Right atrium auricular region (tissue), 2 donors: ENCODE data around the gene ULK4. TPM values are rescaled to one million over a fixed set of nuclear protein-coding genes. Genes with fewer than 3 reads are reported as not detected.

Experiments used
- DNase-seq: peaks from one replicate; pipeline ENCODE4 v3.0.0-alpha.2; 2019; ENCODE audit warnings: low spot score
- H3K27ac ChIP-seq, 2 donors: fragments of 200-600 bp; sonication (generic); 1 replicate in 1 of 2; 2 replicates in 1 of 2; pipeline ENCODE4 v1.5.1; 2016 to 2019
- H3K27me3 ChIP-seq, 2 donors: fragments of 200-600 bp; sonication (generic); one replicate each; pipeline versions ENCODE4 v1.5.1 to v1.6.0; 2017 to 2019
- H3K36me3 ChIP-seq: fragments of 200-600 bp; sonication (generic); one replicate; pipeline ENCODE4 v1.5.1; 2016
- H3K4me1 ChIP-seq, 2 donors: fragments of 200-600 bp; sonication (generic); one replicate each; pipeline versions ENCODE4 v1.5.1 to v1.6.0; 2017 to 2019
- H3K4me3 ChIP-seq, 2 donors: fragments of 200-600 bp; sonication (generic); 1 replicate in 1 of 2; 2 replicates in 1 of 2; pipeline ENCODE4 v1.5.1; 2017 to 2019; ENCODE audit warnings: mild to moderate bottlenecking in 1 of 2, moderate library complexity in 1 of 2
- H3K9me3 ChIP-seq, 2 donors: fragments of 200-600 bp; sonication (generic); one replicate each; pipeline ENCODE4 v1.5.1; 2019
- total RNA-seq, 2 donors: library from RNA; depleted of rRNA; stranded (reverse); fragments of >200 nt; gene quantifications; one replicate each; pipeline ENCODE4 v1.1.0, GENCODE V29; 2016
- TF ChIP-seq, protein P1 (sequence below), 2 donors: fragments of 200-600 bp; sonication (generic); IDR thresholded peaks; one replicate each; pipeline ENCODE4 v1.5.1; 2019; ENCODE audit warnings: antibody characterized with exemption in 2 of 2

Gene ULK4
- total RNA-seq, 2 donors from 2014 or later, result 7.1 to 10.1 TPM

DNA sequence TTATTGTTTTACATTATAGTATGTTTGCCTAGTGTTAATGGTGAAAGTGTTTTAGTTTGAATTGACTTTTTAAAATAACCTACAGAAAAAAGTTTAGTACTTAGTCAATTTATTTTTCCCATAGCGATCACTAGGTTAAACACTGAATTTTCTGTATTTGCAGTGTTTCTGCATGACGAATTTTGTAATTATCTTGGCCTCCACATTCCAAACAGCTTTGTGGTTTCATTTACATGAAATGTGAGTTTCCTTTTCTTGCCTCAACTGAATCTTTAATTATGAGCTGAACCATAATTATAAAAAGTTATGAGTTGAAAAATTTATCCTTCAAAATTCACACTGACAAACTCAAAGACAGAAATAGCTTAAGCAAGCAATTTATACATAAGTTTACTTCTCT, 527.1 kb downstream of the ULK4 start:
- no peaks in the 10 kb centered on the region for H3K27me3 ChIP-seq
- H3K9me3 ChIP-seq, result no peaks in the 10 kb centered on the region
- no peak overlapping the region for H3K4me3 ChIP-seq
- no peaks in the 10 kb centered on the region for H3K4me1 ChIP-seq
- TF ChIP-seq, protein P1, sequence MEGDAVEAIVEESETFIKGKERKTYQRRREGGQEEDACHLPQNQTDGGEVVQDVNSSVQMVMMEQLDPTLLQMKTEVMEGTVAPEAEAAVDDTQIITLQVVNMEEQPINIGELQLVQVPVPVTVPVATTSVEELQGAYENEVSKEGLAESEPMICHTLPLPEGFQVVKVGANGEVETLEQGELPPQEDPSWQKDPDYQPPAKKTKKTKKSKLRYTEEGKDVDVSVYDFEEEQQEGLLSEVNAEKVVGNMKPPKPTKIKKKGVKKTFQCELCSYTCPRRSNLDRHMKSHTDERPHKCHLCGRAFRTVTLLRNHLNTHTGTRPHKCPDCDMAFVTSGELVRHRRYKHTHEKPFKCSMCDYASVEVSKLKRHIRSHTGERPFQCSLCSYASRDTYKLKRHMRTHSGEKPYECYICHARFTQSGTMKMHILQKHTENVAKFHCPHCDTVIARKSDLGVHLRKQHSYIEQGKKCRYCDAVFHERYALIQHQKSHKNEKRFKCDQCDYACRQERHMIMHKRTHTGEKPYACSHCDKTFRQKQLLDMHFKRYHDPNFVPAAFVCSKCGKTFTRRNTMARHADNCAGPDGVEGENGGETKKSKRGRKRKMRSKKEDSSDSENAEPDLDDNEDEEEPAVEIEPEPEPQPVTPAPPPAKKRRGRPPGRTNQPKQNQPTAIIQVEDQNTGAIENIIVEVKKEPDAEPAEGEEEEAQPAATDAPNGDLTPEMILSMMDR (IDR thresholded peaks at IDR 0.05), result no peak
- no peak overlapping the region for H3K27ac ChIP-seq
- no peak for DNase-seq
- no peaks in the 10 kb centered on the region for H3K36me3 ChIP-seq

DNA sequence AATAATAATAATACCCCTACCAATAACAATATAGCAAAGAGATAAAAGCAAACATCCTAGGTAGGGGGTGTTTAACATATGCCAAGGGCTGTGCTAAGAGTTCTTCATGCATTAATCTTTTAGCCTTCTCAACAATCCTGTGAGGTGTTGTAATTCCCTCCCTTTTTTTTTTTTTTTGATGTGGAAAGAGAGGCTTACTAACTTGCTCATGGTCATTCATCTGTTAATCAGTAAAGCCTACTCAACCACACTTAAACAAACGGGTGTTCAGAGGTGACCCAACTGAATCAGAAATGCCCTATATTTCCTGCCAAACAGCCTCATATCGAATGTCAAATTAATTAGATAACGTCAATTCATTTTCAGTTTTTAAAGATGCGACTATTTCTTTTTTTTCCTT, 530.5 kb downstream of the ULK4 start:
- Histone ChIP-seq H3K27me3 (no peaks in the 10 kb centered on the region), H3K27ac (no peak overlapping the region), H3K36me3 (no peaks in the 10 kb centered on the region), H3K9me3 (peaks cover 0 to 6% of the 10 kb centered on the region in 2 donors), H3K4me3 (no peak overlapping the region), H3K4me1 (no peaks in the 10 kb centered on the region)
- TF ChIP-seq, protein P1 (IDR thresholded peaks at IDR 0.05), result no peak
- DNase-seq, result no peak

DNA sequence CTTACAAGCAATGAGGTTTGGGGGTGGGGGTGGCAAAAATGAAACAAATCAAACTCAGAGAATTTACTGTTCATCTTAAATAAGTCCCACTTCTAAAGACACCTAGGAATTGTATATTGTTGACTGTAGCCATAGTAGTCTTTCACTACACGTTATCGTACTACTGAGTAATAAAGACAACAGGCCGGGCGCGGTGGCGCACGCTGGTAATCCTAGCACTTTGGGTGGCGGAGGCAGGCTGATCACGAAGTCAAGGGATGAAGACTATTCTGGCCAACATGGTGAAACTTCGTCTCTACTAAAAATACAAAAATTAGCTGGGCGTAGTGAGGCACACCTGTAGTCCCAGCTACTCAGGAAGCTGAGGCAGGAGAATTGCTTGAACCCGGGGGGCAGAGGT, 531.0 kb downstream of the ULK4 start:
- Histone ChIP-seq H3K4me1 (no peaks in the 10 kb centered on the region), H3K36me3 (no peaks in the 10 kb centered on the region), H3K27ac (no peak overlapping the region), H3K9me3 (peaks cover 0 to 6% of the 10 kb centered on the region in 2 donors), H3K4me3 (no peak overlapping the region), H3K27me3 (no peaks in the 10 kb centered on the region)
- TF ChIP-seq, protein P1 (IDR thresholded peaks at IDR 0.05), result no peak
- no peak for DNase-seq

DNA sequence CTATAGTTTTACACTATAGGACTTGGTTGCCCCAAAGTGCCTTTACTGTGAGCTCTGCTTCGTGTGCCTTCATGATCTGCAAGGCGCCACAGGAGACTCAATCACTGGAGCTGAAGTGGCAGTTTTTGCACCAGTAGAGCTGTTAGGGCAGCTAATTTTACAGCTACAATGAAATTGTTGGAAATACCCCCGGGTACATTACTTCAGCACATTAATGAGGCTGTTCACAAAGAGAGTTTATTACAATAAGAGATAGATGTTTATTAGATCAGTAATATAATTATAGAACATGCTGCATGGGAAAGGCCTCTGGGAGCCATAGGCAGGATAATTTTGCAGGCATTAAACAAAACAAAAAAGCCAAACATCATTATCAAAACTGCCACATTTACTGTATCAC, 531.5 kb downstream of the ULK4 start:
- TF ChIP-seq, protein P1 (IDR thresholded peaks at IDR 0.05), result no peak
- no peak overlapping the region for H3K27ac ChIP-seq
- no peaks in the 10 kb centered on the region for H3K4me1 ChIP-seq
- no peak for DNase-seq
- H3K9me3 ChIP-seq, result peaks cover 0 to 6% of the 10 kb centered on the region in 2 donors
- H3K27me3 ChIP-seq, result no peaks in the 10 kb centered on the region
- H3K36me3 ChIP-seq, result no peaks in the 10 kb centered on the region
- H3K4me3 ChIP-seq, result no peak overlapping the region

DNA sequence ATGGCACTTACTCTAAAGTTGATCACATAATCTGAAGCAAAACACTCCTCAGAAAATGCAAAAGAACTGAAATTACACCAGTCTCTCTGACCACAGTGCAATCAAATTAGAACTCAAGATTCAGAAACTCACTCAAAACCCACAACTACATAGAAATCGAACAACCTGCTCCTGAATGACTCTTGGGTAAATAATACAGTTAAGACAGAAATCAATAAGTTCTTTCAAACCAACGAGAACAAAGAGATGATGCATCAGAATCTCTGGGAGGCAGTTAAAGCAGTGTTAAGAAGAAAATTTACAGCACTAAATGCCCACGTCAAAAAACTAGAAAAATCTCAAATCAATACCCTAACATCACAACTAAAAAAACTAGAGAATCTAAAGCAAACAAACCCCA, 535.4 kb downstream of the ULK4 start:
- Histone ChIP-seq H3K4me3 (no peak overlapping the region), H3K9me3 (peaks cover 0 to 6% of the 10 kb centered on the region in 2 donors), H3K36me3 (no peaks in the 10 kb centered on the region), H3K4me1 (no peaks in the 10 kb centered on the region), H3K27me3 (no peaks in the 10 kb centered on the region), H3K27ac (no peak overlapping the region)
- TF ChIP-seq, protein P1 (IDR thresholded peaks at IDR 0.05), result no peak
- no peak for DNase-seq

DNA sequence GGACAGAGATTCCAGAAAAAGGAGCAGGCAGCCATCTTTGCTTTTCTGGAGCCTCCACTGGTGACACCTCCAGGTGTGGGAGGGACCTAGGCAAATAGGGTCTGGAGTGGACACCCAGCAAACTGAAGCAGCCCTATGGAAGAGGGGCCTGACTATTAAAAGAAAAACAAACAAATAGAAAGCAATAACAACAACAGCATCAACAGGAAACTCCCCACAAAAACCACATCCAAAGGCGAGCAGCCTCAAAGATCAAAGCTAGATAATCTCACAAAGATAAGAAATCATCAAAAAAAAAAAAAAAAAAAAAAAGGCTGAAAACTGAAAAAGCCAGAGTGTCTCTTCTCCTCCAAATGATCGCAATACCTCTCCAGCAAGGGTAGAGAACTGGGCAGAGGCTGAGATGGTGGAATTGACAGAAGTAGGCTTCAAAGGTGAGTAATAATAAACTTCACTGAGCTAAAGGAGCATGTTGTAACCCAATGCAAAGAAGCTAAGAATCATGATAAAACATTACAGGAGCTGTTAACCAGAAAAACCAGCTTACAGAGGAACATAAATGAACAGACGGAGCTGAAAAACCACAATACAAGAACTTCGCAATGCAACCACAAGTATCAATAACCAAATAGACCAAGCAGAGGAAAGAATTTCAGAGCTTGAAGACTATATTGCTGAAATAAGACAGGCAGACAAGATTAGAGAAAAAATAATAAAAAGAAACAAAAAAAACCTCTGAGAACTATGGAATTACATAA, 537.2 kb downstream of the ULK4 start:
- no peaks in the 10 kb centered on the region for H3K27me3 ChIP-seq
- no peaks in the 10 kb centered on the region for H3K4me1 ChIP-seq
- no peak overlapping the region for H3K4me3 ChIP-seq
- TF ChIP-seq, protein P1 (IDR thresholded peaks at IDR 0.05), result no peak
- H3K9me3 ChIP-seq, result peaks cover 0 to 6% of the 10 kb centered on the region in 2 donors
- H3K27ac ChIP-seq, result no peak overlapping the region
- DNase-seq, result no peak
- no peaks in the 10 kb centered on the region for H3K36me3 ChIP-seq
